ENCODE measurements around the gene PGPEP1.

DNA sequence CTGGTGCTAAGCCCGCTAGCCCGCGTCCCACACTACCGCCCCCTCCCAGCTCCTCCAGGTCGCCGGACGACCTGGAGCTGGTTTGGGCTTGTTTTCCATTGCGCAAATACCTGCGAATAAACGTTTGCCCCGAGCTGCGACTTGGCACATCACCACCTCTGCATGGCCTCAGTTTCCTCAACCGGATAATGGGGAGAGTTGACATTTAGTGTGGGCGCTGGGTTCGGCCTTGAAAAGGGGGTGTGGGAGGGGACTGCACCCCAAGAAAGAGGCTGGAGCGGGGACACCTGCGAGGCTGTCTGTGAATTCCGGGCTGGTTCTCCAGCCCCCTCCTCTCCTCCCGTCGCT is 48.0 kb upstream of the PGPEP1 start:
- TF ChIP-seq, protein P1, sequence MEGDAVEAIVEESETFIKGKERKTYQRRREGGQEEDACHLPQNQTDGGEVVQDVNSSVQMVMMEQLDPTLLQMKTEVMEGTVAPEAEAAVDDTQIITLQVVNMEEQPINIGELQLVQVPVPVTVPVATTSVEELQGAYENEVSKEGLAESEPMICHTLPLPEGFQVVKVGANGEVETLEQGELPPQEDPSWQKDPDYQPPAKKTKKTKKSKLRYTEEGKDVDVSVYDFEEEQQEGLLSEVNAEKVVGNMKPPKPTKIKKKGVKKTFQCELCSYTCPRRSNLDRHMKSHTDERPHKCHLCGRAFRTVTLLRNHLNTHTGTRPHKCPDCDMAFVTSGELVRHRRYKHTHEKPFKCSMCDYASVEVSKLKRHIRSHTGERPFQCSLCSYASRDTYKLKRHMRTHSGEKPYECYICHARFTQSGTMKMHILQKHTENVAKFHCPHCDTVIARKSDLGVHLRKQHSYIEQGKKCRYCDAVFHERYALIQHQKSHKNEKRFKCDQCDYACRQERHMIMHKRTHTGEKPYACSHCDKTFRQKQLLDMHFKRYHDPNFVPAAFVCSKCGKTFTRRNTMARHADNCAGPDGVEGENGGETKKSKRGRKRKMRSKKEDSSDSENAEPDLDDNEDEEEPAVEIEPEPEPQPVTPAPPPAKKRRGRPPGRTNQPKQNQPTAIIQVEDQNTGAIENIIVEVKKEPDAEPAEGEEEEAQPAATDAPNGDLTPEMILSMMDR (conservative IDR thresholded peaks at IDR 0.05; ENCODE audit: low read depth, low read length): no peak
- no peak for TF ChIP-seq EZH2 (IDR thresholded peaks at IDR 0.05; ENCODE audit: borderline replicate concordance, low read depth, low read length, poor library complexity, severe bottlenecking)
